ENCODE results near the gene NFE2L3. TPM values are rescaled to one million over a fixed set of nuclear protein-coding genes. Genes with fewer than 3 reads are reported as not detected.

The NFE2L3 gene
- total RNA-seq, 1 donor from 2014 or later = 50.4 TPM

GRCh38 chr7:26105236-26105635, 46.8 kb upstream of the NFE2L3 start:
- no peak overlapping the region for H3K4me3 Mint-ChIP-seq (ENCODE audit: unreplicated experiment)
- Histone ChIP-seq H3K4me1 (ENCODE audit: insufficient read depth, low read length) (no peaks in the 10 kb centered on the region), H3K9me3 (ENCODE audit: insufficient read depth, low read depth, low read length) (no peaks in the 10 kb centered on the region), H3K4me2 (ENCODE audit: low read length) (no peak overlapping the region), H4K20me1 (ENCODE audit: insufficient read depth, low read length) (no peaks in the 10 kb centered on the region), H3K27ac (ENCODE audit: low read depth, low read length) (no peak overlapping the region), H2AFZ (ENCODE audit: low read depth, low read length) (no peak overlapping the region), H3K79me2 (ENCODE audit: insufficient read depth, low read length) (no peaks in the 10 kb centered on the region), H3K9ac (ENCODE audit: low read length) (no peak overlapping the region), H3K36me3 (ENCODE audit: insufficient read depth, low read length) (no peaks in the 10 kb centered on the region), H3K4me3 (ENCODE audit: insufficient read depth, low read depth, low read length) (no peak overlapping the region), H3K27me3 (ENCODE audit: insufficient read depth, low read length) (no peaks in the 10 kb centered on the region)
- H3K36me3 Mint-ChIP-seq (ENCODE audit: low read depth, unreplicated experiment) = no peaks in the 10 kb centered on the region
- FAIRE-seq (no peak), DNase-seq (ENCODE audit: low read depth) (no peak)
- TF ChIP-seq EZH2 (IDR thresholded peaks at IDR 0.05; ENCODE audit: insufficient read depth, low read length) (no peak), CTCF (IDR thresholded peaks at IDR 0.05; ENCODE audit: insufficient read depth, low read depth, low read length) (no peak)
- H3K27ac Mint-ChIP-seq (ENCODE audit: unreplicated experiment) = no peak overlapping the region
- no peaks in the 10 kb centered on the region for H3K9me3 Mint-ChIP-seq (ENCODE audit: unreplicated experiment)
- peaks cover 8% of the 10 kb centered on the region for H3K27me3 Mint-ChIP-seq (ENCODE audit: low read depth, unreplicated experiment)
- no peaks in the 10 kb centered on the region for H3K4me1 Mint-ChIP-seq (ENCODE audit: low read depth, unreplicated experiment)

GRCh38 chr7:26105931-26106330, 46.1 kb upstream of the NFE2L3 start:
- no peak for TF ChIP-seq EZH2 (IDR thresholded peaks at IDR 0.05; ENCODE audit: insufficient read depth, low read length)
- no peak for TF ChIP-seq CTCF (IDR thresholded peaks at IDR 0.05; ENCODE audit: insufficient read depth, low read depth, low read length)
- H3K27ac ChIP-seq (ENCODE audit: low read depth, low read length) = no peak overlapping the region
- no peak overlapping the region for H3K4me3 Mint-ChIP-seq (ENCODE audit: unreplicated experiment)
- H4K20me1 ChIP-seq (ENCODE audit: insufficient read depth, low read length) = no peaks in the 10 kb centered on the region
- H3K79me2 ChIP-seq (ENCODE audit: insufficient read depth, low read length) = no peaks in the 10 kb centered on the region
- no peak overlapping the region for H3K27ac Mint-ChIP-seq (ENCODE audit: unreplicated experiment)
- no peak overlapping the region for H2AFZ ChIP-seq (ENCODE audit: low read depth, low read length)
- H3K36me3 ChIP-seq (ENCODE audit: insufficient read depth, low read length) = no peaks in the 10 kb centered on the region
- no peaks in the 10 kb centered on the region for H3K4me1 Mint-ChIP-seq (ENCODE audit: low read depth, unreplicated experiment)
- no peaks in the 10 kb centered on the region for H3K27me3 ChIP-seq (ENCODE audit: insufficient read depth, low read length)
- DNase-seq (ENCODE audit: low read depth) = no peak
- H3K4me2 ChIP-seq (ENCODE audit: low read length) = no peak overlapping the region
- no peak overlapping the region for H3K9ac ChIP-seq (ENCODE audit: low read length)
- no peaks in the 10 kb centered on the region for H3K4me1 ChIP-seq (ENCODE audit: insufficient read depth, low read length)
- no peaks in the 10 kb centered on the region for H3K36me3 Mint-ChIP-seq (ENCODE audit: low read depth, unreplicated experiment)
- H3K9me3 Mint-ChIP-seq (ENCODE audit: unreplicated experiment) = no peaks in the 10 kb centered on the region
- FAIRE-seq = no peak
- peaks cover 8% of the 10 kb centered on the region for H3K27me3 Mint-ChIP-seq (ENCODE audit: low read depth, unreplicated experiment)
- H3K9me3 ChIP-seq (ENCODE audit: insufficient read depth, low read depth, low read length) = no peaks in the 10 kb centered on the region
- no peak overlapping the region for H3K4me3 ChIP-seq (ENCODE audit: insufficient read depth, low read depth, low read length)

GRCh38 chr7:26112203-26112740, 39.7 kb upstream of the NFE2L3 start:
- no peak overlapping the region for H3K27ac ChIP-seq (ENCODE audit: low read depth, low read length)
- H3K9me3 ChIP-seq (ENCODE audit: insufficient read depth, low read depth, low read length) = no peaks in the 10 kb centered on the region
- H4K20me1 ChIP-seq (ENCODE audit: insufficient read depth, low read length) = no peaks in the 10 kb centered on the region
- no peak overlapping the region for H3K9ac ChIP-seq (ENCODE audit: low read length)
- Mint-ChIP-seq H3K27ac (ENCODE audit: unreplicated experiment) (no peak overlapping the region), H3K9me3 (ENCODE audit: unreplicated experiment) (no peaks in the 10 kb centered on the region), H3K4me1 (ENCODE audit: low read depth, unreplicated experiment) (no peaks in the 10 kb centered on the region), H3K27me3 (ENCODE audit: low read depth, unreplicated experiment) (peaks cover 3% of the 10 kb centered on the region), H3K4me3 (ENCODE audit: unreplicated experiment) (no peak overlapping the region), H3K36me3 (ENCODE audit: low read depth, unreplicated experiment) (no peaks in the 10 kb centered on the region)
- TF ChIP-seq EZH2 (IDR thresholded peaks at IDR 0.05; ENCODE audit: insufficient read depth, low read length) = no peak
- no peak for TF ChIP-seq CTCF (IDR thresholded peaks at IDR 0.05; ENCODE audit: insufficient read depth, low read depth, low read length)
- no peak for DNase-seq (ENCODE audit: low read depth)
- no peaks in the 10 kb centered on the region for H3K27me3 ChIP-seq (ENCODE audit: insufficient read depth, low read length)
- H2AFZ ChIP-seq (ENCODE audit: low read depth, low read length) = no peak overlapping the region
- H3K4me1 ChIP-seq (ENCODE audit: insufficient read depth, low read length) = no peaks in the 10 kb centered on the region
- no peak overlapping the region for H3K4me2 ChIP-seq (ENCODE audit: low read length)
- H3K36me3 ChIP-seq (ENCODE audit: insufficient read depth, low read length) = no peaks in the 10 kb centered on the region
- no peak overlapping the region for H3K4me3 ChIP-seq (ENCODE audit: insufficient read depth, low read depth, low read length)
- FAIRE-seq = no peak
- no peaks in the 10 kb centered on the region for H3K79me2 ChIP-seq (ENCODE audit: insufficient read depth, low read length)
